ENCODE measurements around the gene TTLL11.

DNA sequence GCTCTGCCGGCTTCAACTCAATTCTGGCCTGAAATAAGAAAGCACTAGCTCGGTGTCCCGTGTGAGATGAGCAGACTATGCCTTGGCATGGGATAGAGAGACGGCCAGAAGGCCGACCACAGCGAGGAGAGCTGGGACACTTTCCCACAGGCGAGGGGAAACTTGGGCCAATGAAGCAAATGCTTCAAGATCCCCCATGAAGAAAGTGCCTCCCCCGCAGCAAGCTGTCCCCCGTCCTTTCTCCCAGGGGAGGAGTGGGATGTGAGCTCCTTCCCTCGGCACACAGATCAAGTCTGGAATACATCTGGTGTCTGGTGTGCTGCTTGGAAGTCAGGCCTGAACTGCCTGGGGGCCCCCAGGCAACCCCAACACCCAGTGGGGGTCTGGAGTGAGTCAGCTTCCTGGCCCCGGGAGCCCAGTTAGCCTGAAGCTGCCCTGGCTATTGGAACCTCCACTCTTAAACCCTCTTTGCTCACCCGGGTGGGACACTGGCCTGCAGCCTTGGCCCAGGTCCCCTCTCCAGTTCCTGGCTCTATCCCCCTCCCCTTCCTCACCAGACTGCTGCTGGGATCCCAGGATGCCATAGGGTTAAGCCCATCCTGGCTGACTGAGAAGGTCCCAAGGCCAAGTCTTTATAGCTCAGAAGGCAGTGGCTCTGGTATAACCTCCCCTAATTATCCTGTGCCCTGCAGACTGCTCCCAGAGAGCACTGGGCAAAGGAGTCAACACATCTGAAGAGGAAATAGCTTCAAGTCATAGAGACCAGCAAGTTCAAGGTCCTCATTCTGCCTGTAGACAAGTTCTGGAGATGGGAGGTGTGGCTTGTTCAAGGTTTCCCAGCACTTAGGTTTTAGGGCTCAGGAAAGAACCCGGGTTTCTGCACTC is 205.3 kb downstream of the TTLL11 start:
- TF ChIP-seq, protein P1, sequence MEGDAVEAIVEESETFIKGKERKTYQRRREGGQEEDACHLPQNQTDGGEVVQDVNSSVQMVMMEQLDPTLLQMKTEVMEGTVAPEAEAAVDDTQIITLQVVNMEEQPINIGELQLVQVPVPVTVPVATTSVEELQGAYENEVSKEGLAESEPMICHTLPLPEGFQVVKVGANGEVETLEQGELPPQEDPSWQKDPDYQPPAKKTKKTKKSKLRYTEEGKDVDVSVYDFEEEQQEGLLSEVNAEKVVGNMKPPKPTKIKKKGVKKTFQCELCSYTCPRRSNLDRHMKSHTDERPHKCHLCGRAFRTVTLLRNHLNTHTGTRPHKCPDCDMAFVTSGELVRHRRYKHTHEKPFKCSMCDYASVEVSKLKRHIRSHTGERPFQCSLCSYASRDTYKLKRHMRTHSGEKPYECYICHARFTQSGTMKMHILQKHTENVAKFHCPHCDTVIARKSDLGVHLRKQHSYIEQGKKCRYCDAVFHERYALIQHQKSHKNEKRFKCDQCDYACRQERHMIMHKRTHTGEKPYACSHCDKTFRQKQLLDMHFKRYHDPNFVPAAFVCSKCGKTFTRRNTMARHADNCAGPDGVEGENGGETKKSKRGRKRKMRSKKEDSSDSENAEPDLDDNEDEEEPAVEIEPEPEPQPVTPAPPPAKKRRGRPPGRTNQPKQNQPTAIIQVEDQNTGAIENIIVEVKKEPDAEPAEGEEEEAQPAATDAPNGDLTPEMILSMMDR (IDR thresholded peaks at IDR 0.05): no peak
- TF ChIP-seq ZFX (IDR thresholded peaks at IDR 0.05; ENCODE audit: borderline replicate concordance): no peak

Data from 22Rv1 (cell line).